SW 1271 (cell line): ENCODE measurements around the gene RAPGEF4.
"Not testable (repeated sequence)": the region's sequence is repeated elsewhere in the genome, so short reads cannot be mapped to it uniquely, and the experiment has no call there.

ENCODE experiments used
- DNase-seq, 2 experiments: peaks; one replicate each; lab custom pipeline; 2025; lab: John Stamatoyannopoulos, UW

RAPGEF4 gene

GRCh38 chr2:172774302-172774701 lies 38.7 kb downstream of the RAPGEF4 start:
- DNase-seq, result no peak

DNA sequence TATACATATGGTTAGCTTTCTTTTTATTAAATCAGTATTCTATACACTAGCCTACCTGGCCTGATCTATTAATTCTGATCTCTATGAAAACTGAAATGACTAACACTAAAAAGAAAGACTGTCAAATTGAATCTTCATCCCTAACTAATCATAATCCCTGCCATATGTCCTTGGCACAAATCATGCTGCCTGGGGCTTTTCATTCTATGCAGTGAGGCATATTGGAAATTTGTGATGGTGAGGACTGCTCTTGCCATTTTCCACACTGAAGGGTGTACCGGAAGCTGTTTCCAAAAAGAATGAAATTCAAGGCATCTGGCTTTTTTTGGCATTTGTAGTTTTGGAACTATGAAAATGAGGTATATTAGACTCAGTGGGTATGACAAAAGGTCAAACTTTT lies 39.7 kb downstream of the RAPGEF4 start:
- no peak for DNase-seq

- no peak for DNase-seq
Observed at GRCh38 chr2:172777431-172777830, 41.8 kb downstream of the RAPGEF4 start.

DNA sequence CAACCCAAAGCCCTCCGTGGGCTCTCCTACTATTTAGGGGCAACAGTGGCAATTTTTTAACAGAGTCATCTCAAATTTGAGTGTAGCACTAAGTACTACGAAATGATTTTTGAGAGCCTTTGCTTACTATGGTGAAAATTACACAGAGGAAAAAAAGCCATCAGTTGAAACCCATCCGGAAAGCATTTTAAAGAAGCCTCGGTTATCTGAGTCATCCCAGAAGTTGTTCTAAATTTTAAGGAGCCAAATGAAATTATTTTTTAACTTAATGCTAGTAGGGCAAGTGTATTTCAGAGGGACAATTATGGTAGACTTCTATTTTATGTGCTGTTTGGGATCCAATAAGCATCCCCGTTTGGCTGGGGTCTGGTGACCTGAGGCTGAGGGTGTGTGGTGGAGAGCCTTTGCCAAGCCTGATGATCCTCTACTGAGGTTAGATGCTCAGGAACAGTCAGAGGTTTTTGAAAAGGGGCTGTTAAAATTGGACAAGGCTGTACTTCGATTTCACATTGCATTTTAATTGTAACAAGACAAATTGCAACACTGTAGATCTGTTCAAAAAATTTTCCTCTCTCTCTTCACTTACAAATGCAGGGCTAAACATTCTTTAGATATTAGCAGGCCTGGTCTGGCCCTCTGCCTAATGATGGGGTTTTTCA lies 47.0 kb downstream of the RAPGEF4 start:
- no peak for DNase-seq

- peak; percentile 37 to 75 for DNase-seq
Observed at GRCh38 chr2:172783165-172783898, 47.7 kb downstream of the RAPGEF4 start.

DNA sequence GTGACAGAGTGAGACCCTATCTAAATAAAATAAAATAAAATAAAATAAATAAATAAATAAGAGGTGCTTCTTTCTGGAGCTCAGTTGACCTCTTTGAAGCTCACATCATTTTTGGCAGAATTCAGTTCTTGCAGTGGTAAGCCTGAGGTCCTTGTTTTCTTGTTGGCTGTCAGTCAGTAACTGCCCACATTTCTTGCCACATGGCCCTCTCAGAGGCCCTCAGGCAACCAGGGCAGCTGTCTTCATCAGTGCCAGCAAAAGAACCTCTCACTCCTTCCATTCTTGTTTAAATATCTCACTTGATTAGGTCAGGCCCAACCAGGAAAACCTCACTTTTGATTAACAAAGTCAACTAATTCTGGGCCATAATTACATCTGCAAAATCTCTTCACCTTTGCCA lies 53.2 kb downstream of the RAPGEF4 start:
- no peak for DNase-seq

GRCh38 chr2:172790404-172790803 lies 54.8 kb downstream of the RAPGEF4 start:
- no peak for DNase-seq

- no peak for DNase-seq
Observed at GRCh38 chr2:172791953-172792352, 56.3 kb downstream of the RAPGEF4 start.

- no peak for DNase-seq
Observed at GRCh38 chr2:172792711-172793110, 57.1 kb downstream of the RAPGEF4 start.

DNA sequence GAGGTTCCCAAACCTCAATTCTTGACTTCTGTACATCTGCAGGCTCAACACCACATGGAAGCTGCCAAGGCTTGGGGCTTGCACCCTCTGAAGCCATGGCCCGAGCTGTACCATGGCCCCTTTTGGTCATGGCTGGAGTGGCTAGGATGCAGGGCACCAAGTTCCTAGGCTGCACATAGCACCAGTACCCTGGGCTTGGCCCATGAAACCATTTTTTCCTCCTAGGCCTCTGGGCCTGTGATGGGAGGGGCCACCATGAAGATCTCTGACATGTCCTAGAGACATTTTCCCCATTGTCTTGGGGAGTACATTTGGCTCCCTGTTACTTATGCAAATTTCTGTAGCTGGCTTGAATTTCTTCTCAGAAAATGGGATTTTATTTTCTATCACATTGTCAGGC lies 67.7 kb downstream of the RAPGEF4 start:
- DNase-seq, result not testable (repeated sequence)

DNA sequence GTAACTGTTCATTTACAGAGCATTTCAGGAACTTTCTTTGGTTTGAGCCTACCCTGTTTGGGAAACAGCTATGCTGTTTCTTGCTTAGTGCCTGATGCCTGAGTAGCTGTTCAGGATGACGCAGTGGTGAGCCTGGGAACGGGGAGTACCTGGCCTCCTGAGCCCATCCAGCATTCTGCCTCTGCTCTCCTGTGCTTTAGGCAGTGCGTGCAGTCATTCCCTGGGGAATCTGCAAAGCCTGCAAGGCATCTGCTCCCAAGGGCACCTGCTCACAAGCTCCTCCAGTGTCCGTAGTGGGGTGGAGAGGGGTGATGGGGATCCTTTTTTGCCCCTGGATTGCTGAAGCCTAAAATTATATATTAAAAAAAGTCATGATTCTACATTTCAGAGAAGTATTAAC lies 68.8 kb downstream of the RAPGEF4 start:
- no peak for DNase-seq

GRCh38 chr2:172806493-172806892 lies 70.8 kb downstream of the RAPGEF4 start:
- DNase-seq, result peak in 1 of 2 experiments; percentile 64

GRCh38 chr2:172806996-172807395 lies 71.4 kb downstream of the RAPGEF4 start:
- no peak for DNase-seq

DNA sequence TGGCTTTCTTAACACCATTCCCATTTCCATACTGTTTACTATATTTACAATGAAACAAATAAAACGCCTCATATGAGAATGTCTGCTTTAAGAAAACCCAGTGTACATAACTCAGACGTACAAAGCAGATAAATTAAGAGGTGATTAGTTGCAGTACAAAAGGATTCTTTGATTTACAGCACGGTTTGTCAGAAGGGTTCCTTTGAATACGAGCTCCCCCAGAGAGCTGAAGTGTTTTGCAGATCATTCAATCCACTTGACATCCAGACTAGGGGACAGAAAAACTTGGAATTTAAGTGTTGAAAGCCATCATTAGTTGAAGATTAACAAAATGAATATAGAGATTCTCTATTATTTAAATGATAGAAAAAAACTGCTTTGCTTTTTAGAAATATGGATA lies 72.5 kb downstream of the RAPGEF4 start:
- DNase-seq, result no peak

DNA sequence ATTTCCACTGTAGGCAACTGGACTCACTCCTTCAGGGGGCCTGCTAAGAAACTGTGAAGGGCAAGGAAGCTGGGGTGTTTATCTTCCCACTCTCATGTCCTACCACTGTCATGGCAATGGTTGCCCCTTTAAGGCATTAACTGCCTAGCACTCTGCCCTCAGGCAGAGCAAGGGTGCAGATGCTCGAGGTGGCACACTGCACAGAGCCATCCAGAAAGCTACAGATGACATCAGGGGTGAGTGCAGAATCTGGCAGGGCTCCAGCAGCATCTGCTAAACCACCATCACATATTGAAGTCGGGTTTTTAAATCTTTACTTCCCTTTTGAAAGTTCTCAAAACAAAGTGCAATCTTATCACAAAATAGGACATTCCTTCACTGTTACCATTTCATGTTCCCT lies 75.4 kb downstream of the RAPGEF4 start:
- DNase-seq, result no peak

DNA sequence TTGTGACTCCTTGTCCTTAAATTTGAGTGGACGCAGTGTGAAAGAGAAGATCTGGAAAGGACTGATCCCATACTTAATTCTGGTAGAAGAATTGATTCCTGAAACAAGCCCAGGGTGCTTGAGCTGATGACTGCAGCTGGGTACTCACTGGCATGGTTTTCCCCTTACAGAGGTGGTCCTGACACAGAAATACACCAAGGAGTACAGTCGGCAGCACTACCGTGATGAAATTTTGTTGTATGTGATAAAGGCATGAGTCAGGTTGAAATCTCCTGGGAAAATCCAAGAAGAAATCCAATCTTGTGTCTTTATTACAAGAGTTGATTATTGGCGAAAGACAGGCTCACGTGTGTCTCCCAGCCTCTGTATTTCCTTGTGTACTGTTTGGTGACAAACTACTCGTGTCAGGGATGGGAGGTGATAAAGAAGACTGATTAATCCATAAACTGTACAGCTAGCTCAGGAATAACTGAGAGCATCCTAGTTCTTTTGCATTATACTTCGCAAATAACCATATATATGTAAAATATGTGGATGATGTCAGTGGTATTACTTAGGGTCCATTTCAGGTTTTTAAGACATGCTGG lies 76.6 kb downstream of the RAPGEF4 start:
- DNase-seq, result no peak

- peak in 1 of 2 experiments; percentile 13 for DNase-seq
Observed at GRCh38 chr2:172813314-172813888, 77.8 kb downstream of the RAPGEF4 start.

DNA sequence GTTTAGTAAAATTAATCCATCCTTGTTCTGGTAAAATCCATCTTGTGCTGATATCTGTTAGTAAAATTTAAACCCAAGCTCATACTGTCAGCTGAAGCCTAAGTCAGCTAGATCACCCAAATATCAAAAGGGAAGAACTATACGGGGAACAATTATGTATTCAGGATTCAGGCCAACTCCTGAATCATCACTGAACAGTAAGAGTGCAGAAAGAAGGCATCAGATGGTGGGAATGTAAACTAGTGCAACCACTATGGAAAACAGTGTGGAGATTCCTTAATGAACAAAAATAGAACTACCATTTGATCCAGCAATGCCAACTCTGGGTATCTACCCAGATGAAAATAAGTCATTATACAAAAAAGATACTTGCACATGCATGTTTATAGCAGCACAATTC lies 81.8 kb downstream of the RAPGEF4 start:
- DNase-seq, result no peak

GRCh38 chr2:172819943-172820342 lies 84.3 kb downstream of the RAPGEF4 start:
- DNase-seq, result no peak

GRCh38 chr2:172821370-172822338 lies 86.0 kb downstream of the RAPGEF4 start:
- DNase-seq, result no peak

GRCh38 chr2:172822585-172822984 lies 86.9 kb downstream of the RAPGEF4 start:
- DNase-seq, result no peak
